Measurements from ENCODE around the gene ZBTB8A.

ZBTB8A gene

DNA sequence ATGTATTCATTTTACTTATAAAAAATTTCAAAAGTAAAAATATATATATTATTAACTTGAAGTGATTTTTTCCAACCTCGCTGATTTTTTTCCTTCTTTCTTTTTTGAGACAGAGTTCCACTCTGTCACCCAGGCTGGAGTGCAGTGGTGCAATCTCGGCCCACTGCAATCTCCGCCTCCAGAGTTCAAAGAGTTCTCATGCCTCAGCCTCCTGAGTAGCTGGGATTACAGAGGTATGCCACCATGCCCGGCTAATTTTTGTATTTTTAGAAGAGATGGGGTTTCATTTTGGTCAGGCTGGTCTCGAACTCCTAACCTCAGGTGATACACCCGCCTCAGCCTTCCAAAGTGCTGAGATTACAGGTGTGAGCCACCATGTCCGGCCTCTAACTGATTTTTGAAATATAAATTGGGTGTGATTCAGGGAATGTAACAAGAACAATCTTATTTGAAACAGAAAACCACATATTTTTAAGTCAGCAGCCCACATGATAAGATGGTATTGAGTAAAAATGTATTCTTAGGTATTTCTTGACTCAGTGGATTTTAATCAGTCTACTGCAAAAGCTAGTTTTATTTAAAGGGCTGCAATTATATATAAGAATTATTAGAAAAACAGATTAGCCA lies 44.4 kb upstream of the ZBTB8A start:
- Histone ChIP-seq H3K4me2 (no peak overlapping the region), H3K4me1 (ENCODE audit: low read depth, poor library complexity, severe bottlenecking) (peaks cover 9% of the 10 kb centered on the region)

DNA sequence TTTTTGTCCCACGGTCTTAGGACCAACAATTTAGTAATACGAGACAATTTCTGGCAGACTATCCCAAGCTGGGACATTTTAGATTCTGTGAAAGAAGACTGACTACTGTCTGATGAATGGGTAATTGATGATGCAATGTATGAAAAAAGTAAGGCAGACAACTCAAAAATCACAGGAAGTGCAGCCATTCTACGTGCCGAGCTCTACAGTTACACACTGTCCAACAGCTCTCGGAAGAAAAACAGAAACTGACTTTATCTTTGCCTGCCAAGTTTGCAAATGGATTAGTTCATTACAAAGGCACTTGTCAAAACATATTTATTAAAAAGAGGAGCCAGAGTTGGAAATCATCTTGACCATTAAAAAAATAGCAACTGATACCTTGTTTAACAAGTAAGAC lies 43.1 kb upstream of the ZBTB8A start:
- H3K4me2 ChIP-seq, result no peak overlapping the region
- H4K20me1 ChIP-seq (ENCODE audit: insufficient read depth), result no peaks in the 10 kb centered on the region
- no peaks in the 10 kb centered on the region for H3K36me3 ChIP-seq (ENCODE audit: insufficient read depth)
- H3K79me2 ChIP-seq (ENCODE audit: insufficient read depth, low read depth), result no peaks in the 10 kb centered on the region
- H3K27ac ChIP-seq, result no peak overlapping the region
- no peak overlapping the region for H2AFZ ChIP-seq (ENCODE audit: low read depth)
- H3K27me3 ChIP-seq (ENCODE audit: insufficient read depth, low read depth), result no peaks in the 10 kb centered on the region
- H3K4me1 ChIP-seq (ENCODE audit: low read depth, poor library complexity, severe bottlenecking), result peaks cover 14% of the 10 kb centered on the region
- no peak overlapping the region for H3K4me3 ChIP-seq (IDR thresholded peaks at IDR 0.05; ENCODE audit: insufficient read depth, low read depth, low read length)
- no peak overlapping the region for H3K9ac ChIP-seq
- TF ChIP-seq, protein P1, sequence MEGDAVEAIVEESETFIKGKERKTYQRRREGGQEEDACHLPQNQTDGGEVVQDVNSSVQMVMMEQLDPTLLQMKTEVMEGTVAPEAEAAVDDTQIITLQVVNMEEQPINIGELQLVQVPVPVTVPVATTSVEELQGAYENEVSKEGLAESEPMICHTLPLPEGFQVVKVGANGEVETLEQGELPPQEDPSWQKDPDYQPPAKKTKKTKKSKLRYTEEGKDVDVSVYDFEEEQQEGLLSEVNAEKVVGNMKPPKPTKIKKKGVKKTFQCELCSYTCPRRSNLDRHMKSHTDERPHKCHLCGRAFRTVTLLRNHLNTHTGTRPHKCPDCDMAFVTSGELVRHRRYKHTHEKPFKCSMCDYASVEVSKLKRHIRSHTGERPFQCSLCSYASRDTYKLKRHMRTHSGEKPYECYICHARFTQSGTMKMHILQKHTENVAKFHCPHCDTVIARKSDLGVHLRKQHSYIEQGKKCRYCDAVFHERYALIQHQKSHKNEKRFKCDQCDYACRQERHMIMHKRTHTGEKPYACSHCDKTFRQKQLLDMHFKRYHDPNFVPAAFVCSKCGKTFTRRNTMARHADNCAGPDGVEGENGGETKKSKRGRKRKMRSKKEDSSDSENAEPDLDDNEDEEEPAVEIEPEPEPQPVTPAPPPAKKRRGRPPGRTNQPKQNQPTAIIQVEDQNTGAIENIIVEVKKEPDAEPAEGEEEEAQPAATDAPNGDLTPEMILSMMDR (conservative IDR thresholded peaks at IDR 0.05; ENCODE audit: low read depth, low read length), result no peak

More for the DNA sequence above, 44.4 kb upstream of the ZBTB8A start:
- H3K27ac ChIP-seq, result no peak overlapping the region
- H3K4me3 ChIP-seq (IDR thresholded peaks at IDR 0.05; ENCODE audit: insufficient read depth, low read depth, low read length), result no peak overlapping the region
- H4K20me1 ChIP-seq (ENCODE audit: insufficient read depth), result no peaks in the 10 kb centered on the region
- H3K36me3 ChIP-seq (ENCODE audit: insufficient read depth), result no peaks in the 10 kb centered on the region
- H3K9ac ChIP-seq, result no peak overlapping the region
- H3K27me3 ChIP-seq (ENCODE audit: insufficient read depth, low read depth), result no peaks in the 10 kb centered on the region
- H2AFZ ChIP-seq (ENCODE audit: low read depth), result no peak overlapping the region
- TF ChIP-seq, protein P1 (conservative IDR thresholded peaks at IDR 0.05; ENCODE audit: low read depth, low read length), result no peak
- H3K79me2 ChIP-seq (ENCODE audit: insufficient read depth, low read depth), result no peaks in the 10 kb centered on the region

DNA sequence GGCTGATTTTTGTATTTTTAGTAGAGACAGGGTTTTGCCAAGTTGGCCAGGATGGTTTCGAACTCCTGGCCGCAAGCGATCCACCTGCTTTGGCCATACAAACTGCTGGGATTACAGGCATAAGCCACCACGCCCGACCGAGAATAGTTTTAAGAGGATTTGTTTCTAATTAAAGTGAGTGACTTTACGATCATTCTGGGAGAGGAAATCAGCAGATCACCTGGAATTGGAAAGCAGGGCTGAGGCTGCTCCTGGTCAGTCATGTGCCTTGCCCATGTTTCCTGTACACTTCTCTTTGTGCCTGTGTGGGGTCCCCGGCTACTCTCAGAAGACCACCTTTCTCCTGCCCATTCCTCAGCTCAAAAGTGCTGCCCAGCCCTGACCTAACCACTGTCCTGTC lies 40.5 kb upstream of the ZBTB8A start:
- H4K20me1 ChIP-seq (ENCODE audit: insufficient read depth), result no peaks in the 10 kb centered on the region

DNA sequence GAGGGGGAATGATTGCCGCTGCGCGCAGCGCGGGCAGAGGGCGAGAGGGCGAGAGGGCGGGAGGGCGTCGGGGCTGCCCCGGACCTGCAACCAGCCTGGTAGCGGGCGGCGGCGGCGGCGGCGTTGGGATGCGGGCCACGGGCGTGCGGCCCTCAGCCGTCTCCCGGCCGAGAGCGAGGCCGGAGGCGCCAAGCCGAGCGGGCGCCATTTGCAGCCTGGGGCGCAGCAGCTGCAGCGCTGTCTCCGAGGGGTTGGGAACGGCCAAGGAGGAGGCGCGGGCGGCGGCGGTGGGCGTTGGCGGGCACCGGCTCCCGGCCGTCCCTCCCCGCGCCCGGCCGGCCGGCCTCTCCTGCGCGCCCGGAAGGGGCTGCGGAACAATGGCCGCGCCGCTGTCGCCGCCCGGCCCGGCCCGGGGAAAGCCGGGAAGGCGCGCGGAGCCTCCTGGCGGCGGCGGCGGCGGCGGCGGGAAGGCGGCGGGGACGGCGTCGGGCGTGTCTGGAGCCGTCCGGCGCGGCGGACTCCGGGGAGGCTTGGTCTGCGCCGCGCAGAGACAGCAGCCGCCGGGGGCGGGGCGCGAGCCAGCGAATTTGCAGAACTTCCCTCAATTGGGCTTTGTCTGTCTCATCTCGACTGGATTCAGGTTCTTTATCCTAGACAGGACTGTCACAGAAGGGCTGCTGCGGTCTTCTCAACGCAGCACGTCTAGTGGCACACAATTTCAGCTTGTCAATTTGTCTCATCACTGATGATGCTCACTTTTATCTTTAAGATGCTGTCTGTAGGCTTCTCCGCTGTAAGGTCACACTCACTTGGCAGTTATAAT lies 38.6 kb upstream of the ZBTB8A start:
- H3K27me3 ChIP-seq (ENCODE audit: insufficient read depth, low read depth), result no peaks in the 10 kb centered on the region
- peak overlapping the region; percentile 74 for H3K4me2 ChIP-seq
- peak overlapping the region; percentile 93 for H2AFZ ChIP-seq (ENCODE audit: low read depth)
- TF ChIP-seq, protein P1 (conservative IDR thresholded peaks at IDR 0.05; ENCODE audit: low read depth, low read length), result no peak
- no peaks in the 10 kb centered on the region for H3K36me3 ChIP-seq (ENCODE audit: insufficient read depth)
- no peaks in the 10 kb centered on the region for H4K20me1 ChIP-seq (ENCODE audit: insufficient read depth)
- peak overlapping the region; percentile 76; the same call in 1 of the 2 replicates for H3K9ac ChIP-seq
- H3K27ac ChIP-seq, result peak overlapping the region; percentile 44; the same call in 1 of the 2 replicates
- H3K4me3 ChIP-seq (IDR thresholded peaks at IDR 0.05; ENCODE audit: insufficient read depth, low read depth, low read length), result no peak overlapping the region
- H3K79me2 ChIP-seq (ENCODE audit: insufficient read depth, low read depth), result no peaks in the 10 kb centered on the region
- H3K4me1 ChIP-seq (ENCODE audit: low read depth, poor library complexity, severe bottlenecking), result peaks cover 45% of the 10 kb centered on the region

More for the DNA sequence above, 40.5 kb upstream of the ZBTB8A start:
- H3K4me2 ChIP-seq, result no peak overlapping the region
- no peaks in the 10 kb centered on the region for H3K36me3 ChIP-seq (ENCODE audit: insufficient read depth)
- H2AFZ ChIP-seq (ENCODE audit: low read depth), result no peak overlapping the region
- no peak overlapping the region for H3K27ac ChIP-seq
- H3K4me3 ChIP-seq (IDR thresholded peaks at IDR 0.05; ENCODE audit: insufficient read depth, low read depth, low read length), result no peak overlapping the region
- no peaks in the 10 kb centered on the region for H3K79me2 ChIP-seq (ENCODE audit: insufficient read depth, low read depth)
- H3K4me1 ChIP-seq (ENCODE audit: low read depth, poor library complexity, severe bottlenecking), result peaks cover 37% of the 10 kb centered on the region
- no peak overlapping the region for H3K9ac ChIP-seq
- no peaks in the 10 kb centered on the region for H3K27me3 ChIP-seq (ENCODE audit: insufficient read depth, low read depth)
- TF ChIP-seq, protein P1 (conservative IDR thresholded peaks at IDR 0.05; ENCODE audit: low read depth, low read length), result no peak
